GM12801 (cell line): ENCODE measurements around the gene MKS1.

Experiments used
- CTCF ChIP-seq: IDR thresholded peaks from one replicate; pipeline ENCODE4 v1.5.1; 2011; ENCODE audit warnings: control low read depth; ENCODE audit not compliant: insufficient read length; ENCODE audit errors: extremely low read depth

Gene MKS1

GRCh38 chr17:58215685-58216084 lies 3.4 kb downstream of the MKS1 start:
- TF ChIP-seq CTCF: no peak

GRCh38 chr17:58210922-58211321 lies 8.1 kb downstream of the MKS1 start:
- TF ChIP-seq CTCF: no peak

GRCh38 chr17:58208344-58208743 lies 10.7 kb downstream of the MKS1 start:
- no peak for TF ChIP-seq CTCF

GRCh38 chr17:58207451-58207850 lies 11.6 kb downstream of the MKS1 start:
- TF ChIP-seq CTCF: no peak

GRCh38 chr17:58205936-58206335 lies 13.1 kb downstream of the MKS1 start:
- no peak for TF ChIP-seq CTCF

GRCh38 chr17:58204796-58205195 lies 14.3 kb downstream of the MKS1 start:
- no peak for TF ChIP-seq CTCF

GRCh38 chr17:58202859-58203258 lies 16.2 kb downstream of the MKS1 start:
- TF ChIP-seq CTCF: no peak
